DND-41 (cell line): ENCODE measurements around the gene LANCL3.

Source experiments
- EZH2 ChIP-seq: IDR thresholded peaks from 3 replicates; pipeline ENCODE4 v1.6.1; 2012; ENCODE audit warnings: borderline replicate concordance, low read depth, mild to moderate bottlenecking, moderate library complexity, low read length, inconsistent platforms; ENCODE audit not compliant: severe bottlenecking
- TF ChIP-seq, protein P1 (sequence below): IDR thresholded peaks from 2 replicates; pipeline ENCODE4 v1.5.1; 2012; ENCODE audit warnings: borderline replicate concordance, low read length, moderate library complexity, mild to moderate bottlenecking; ENCODE audit not compliant: poor library complexity, severe bottlenecking; ENCODE audit errors: extremely low read depth

DNA sequence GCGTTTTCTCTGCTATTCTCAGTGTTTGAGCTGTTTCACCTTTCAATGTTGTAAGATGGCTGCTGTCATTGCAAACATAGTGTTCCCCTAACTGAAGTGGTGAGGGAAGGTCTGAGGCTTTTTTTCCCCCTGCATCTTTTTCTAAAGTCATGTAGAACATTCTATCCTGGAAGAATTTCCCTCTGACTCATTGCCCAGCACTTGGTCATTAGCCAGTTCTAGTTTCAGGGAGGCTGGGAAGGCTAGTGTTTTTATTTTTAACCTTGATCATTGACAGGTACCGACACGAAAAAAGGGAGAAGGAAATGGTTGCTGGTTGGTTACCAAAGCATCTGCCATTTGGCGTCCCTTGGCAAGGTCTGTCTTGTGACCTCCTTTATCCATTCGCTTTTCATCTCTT lies 6.6 kb downstream of the LANCL3 start:
- TF ChIP-seq, protein P1, sequence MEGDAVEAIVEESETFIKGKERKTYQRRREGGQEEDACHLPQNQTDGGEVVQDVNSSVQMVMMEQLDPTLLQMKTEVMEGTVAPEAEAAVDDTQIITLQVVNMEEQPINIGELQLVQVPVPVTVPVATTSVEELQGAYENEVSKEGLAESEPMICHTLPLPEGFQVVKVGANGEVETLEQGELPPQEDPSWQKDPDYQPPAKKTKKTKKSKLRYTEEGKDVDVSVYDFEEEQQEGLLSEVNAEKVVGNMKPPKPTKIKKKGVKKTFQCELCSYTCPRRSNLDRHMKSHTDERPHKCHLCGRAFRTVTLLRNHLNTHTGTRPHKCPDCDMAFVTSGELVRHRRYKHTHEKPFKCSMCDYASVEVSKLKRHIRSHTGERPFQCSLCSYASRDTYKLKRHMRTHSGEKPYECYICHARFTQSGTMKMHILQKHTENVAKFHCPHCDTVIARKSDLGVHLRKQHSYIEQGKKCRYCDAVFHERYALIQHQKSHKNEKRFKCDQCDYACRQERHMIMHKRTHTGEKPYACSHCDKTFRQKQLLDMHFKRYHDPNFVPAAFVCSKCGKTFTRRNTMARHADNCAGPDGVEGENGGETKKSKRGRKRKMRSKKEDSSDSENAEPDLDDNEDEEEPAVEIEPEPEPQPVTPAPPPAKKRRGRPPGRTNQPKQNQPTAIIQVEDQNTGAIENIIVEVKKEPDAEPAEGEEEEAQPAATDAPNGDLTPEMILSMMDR = no peak
- TF ChIP-seq EZH2 = no peak
